ENCODE measurements around the gene ALG14.
"Not testable (repeated sequence)": the region's sequence is repeated elsewhere in the genome, so short reads cannot be mapped to it uniquely, and the experiment has no call there.

The ALG14 gene

GRCh38 chr1:94947437-94947836 is 125.3 kb downstream of the ALG14 start:
- no peak for TF ChIP-seq CTCF (IDR thresholded peaks at IDR 0.05)
- Histone ChIP-seq H3K27me3 (peaks cover 9% of the 10 kb centered on the region), H3K9me3 (no peaks in the 10 kb centered on the region), H3K27ac (no peak overlapping the region), H3K4me3 (ENCODE audit: low read depth in 1 of 2, low read length in 1 of 2) (no peak overlapping the region), H3K36me3 (no peaks in the 10 kb centered on the region), H3K4me1 (ENCODE audit: control insufficient read depth in 1 of 2, insufficient read depth in 1 of 2, low read depth in 1 of 2, low read length in 1 of 2) (no peaks in the 10 kb centered on the region)

DNA sequence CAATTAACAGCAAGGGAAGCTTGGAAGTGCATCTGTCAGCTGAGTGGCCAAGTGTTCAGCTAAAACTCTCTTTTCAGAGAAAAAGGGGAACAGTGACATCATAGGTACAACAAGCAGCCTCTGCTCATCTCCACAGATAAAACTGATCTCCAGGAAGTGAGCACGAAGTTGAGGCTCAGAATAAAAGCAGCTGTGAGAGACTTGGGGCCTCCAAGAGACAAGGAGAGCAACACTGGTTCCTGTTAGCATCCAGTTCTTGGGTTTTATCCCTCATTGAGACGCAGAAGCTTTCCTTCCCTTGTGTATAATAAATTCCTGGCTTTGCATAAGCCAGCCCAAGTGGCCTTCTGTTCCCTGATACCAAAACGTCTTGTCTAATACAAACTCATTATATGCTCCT is 125.9 kb downstream of the ALG14 start:
- TF ChIP-seq CTCF (IDR thresholded peaks at IDR 0.05) = no peak

GRCh38 chr1:94942171-94943128 is 130.3 kb downstream of the ALG14 start:
- Histone ChIP-seq H3K9me3 (no peaks in the 10 kb centered on the region), H3K4me3 (ENCODE audit: low read depth in 1 of 2, low read length in 1 of 2) (no peak overlapping the region), H3K36me3 (no peaks in the 10 kb centered on the region), H3K27ac (no peak overlapping the region), H3K27me3 (peaks cover 9% of the 10 kb centered on the region), H3K4me1 (ENCODE audit: control insufficient read depth in 1 of 2, insufficient read depth in 1 of 2, low read depth in 1 of 2, low read length in 1 of 2) (no peaks in the 10 kb centered on the region)
- TF ChIP-seq CTCF (IDR thresholded peaks at IDR 0.05) = no peak

More for the DNA sequence above, 125.9 kb downstream of the ALG14 start:
- Histone ChIP-seq H3K27me3 (peaks cover 9% of the 10 kb centered on the region), H3K4me3 (ENCODE audit: low read depth in 1 of 2, low read length in 1 of 2) (no peak overlapping the region), H3K36me3 (no peaks in the 10 kb centered on the region), H3K27ac (no peak overlapping the region), H3K4me1 (ENCODE audit: control insufficient read depth in 1 of 2, insufficient read depth in 1 of 2, low read depth in 1 of 2, low read length in 1 of 2) (no peaks in the 10 kb centered on the region), H3K9me3 (no peaks in the 10 kb centered on the region)

DNA sequence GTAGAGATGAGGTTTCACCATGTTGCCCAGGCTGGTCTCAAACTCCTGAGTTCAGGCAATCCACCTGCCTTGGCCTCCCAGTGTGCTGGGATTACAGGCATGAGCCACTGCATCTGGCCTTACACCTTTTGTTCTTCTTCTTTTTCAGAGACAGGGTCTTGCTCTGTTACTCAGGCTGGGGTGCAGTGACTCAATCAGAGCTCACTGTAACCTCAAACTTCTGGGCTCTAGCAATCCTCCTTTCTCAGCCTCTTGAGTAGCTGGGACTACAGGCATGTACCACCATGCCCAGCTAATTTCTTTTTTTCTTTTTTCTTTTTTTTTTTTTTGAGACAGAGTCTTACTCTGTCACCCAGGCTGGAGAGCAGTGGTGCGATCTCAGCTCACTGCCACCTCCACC is 131.3 kb downstream of the ALG14 start:
- not testable (repeated sequence) for H3K4me3 ChIP-seq (ENCODE audit: low read depth in 1 of 2, low read length in 1 of 2); H3K27ac ChIP-seq; H3K27me3 ChIP-seq; H3K36me3 ChIP-seq; H3K4me1 ChIP-seq (ENCODE audit: control insufficient read depth in 1 of 2, insufficient read depth in 1 of 2, low read depth in 1 of 2, low read length in 1 of 2); H3K9me3 ChIP-seq

GRCh38 chr1:94940738-94941137 is 132.0 kb downstream of the ALG14 start:
- Histone ChIP-seq H3K27ac (no peak overlapping the region), H3K27me3 (peaks cover 9% of the 10 kb centered on the region), H3K4me1 (ENCODE audit: control insufficient read depth in 1 of 2, insufficient read depth in 1 of 2, low read depth in 1 of 2, low read length in 1 of 2) (no peaks in the 10 kb centered on the region), H3K36me3 (no peaks in the 10 kb centered on the region), H3K9me3 (no peaks in the 10 kb centered on the region), H3K4me3 (ENCODE audit: low read depth in 1 of 2, low read length in 1 of 2) (no peak overlapping the region)
- TF ChIP-seq CTCF (IDR thresholded peaks at IDR 0.05) = no peak

GRCh38 chr1:94937820-94938219 is 134.9 kb downstream of the ALG14 start:
- TF ChIP-seq CTCF (IDR thresholded peaks at IDR 0.05) = no peak
- Histone ChIP-seq H3K4me3 (ENCODE audit: low read depth in 1 of 2, low read length in 1 of 2) (no peak overlapping the region), H3K4me1 (ENCODE audit: control insufficient read depth in 1 of 2, insufficient read depth in 1 of 2, low read depth in 1 of 2, low read length in 1 of 2) (no peaks in the 10 kb centered on the region), H3K36me3 (no peaks in the 10 kb centered on the region), H3K27me3 (no peaks in the 10 kb centered on the region), H3K9me3 (no peaks in the 10 kb centered on the region), H3K27ac (no peak overlapping the region)
